NCI-H1694 treated with DMSO at 0.1 percent for 48 hours (cell line): ENCODE measurements around the gene REPIN1.
A peak's percentile ranks its signal among the peaks of the same experiment; 100 is the strongest.

Experiments
- DNase-seq: peaks from one replicate; lab custom pipeline; 2025; lab: John Stamatoyannopoulos, UW

REPIN1 gene

DNA sequence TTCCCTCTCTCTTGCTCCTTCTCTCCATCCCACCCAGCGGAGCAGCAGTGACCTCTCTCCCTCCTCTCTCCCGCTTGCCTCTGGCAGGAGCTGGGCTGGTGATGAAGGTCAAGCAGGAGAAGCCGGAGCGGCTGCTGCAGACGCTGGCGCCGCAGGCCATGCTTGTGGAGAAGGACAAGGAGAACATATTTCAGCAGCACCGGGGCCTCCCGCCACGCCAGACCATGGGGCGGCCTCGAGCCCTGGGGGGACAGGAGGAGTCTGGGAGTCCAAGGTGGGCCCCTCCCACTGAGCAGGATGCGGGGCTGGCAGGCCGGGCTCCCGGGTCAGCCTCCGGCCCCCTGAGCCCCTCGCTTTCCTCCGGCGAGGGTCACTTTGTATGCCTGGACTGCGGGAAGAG, 27.8 kb downstream of the REPIN1 start:
- no peak for DNase-seq

DNA sequence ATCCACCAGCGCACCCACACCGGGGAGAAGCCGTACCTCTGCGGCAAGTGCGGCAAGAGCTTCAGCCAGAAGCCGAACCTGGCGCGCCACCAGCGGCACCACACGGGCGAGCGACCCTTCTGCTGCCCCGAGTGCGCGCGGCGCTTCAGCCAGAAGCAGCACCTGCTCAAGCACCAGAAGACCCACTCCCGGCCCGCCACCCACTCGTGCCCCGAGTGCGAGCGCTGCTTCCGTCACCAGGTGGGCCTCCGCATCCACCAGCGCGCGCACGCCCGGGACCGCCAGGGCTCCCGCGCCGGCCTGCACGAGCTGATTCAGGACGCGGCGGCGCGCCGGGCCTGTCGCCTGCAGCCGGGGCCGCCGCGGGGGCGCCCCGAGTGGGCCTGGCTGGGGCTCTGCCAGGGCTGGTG, 28.2 kb downstream of the REPIN1 start:
- DNase-seq: no peak

DNA sequence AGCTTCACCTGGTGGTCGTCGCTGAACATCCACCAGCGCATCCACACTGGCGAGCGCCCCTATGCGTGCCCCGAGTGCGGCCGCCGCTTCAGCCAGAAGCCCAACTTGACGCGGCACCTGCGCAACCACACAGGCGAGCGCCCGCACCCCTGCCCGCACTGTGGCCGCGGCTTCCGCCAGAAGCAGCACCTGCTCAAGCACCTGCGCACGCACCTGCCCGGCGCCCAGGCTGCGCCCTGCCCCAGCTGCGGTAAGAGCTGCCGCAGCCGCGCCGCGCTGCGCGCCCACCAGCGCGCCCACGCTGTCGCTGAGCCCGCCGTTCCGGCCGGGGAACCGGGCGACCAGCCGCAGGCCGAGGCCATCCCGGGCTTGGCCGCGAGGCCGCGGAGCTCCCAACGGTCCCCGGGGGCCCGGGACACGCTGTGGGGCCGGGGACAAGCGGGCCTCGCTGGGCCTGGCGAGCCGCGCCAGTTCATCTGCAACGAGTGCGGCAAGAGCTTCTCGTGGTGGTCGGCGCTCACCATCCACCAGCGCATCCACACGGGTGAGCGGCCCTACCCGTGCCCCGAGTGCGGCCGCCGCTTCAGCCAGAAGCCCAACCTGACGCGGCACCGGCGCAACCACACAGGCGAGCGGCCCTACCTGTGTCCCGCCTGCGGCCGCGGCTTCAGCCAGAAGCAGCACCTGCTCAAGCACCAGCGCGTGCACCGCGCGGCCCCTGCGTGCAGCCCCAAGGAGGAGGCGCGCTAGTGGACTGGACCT, 28.9 kb downstream of the REPIN1 start:
- no peak for DNase-seq

DNA sequence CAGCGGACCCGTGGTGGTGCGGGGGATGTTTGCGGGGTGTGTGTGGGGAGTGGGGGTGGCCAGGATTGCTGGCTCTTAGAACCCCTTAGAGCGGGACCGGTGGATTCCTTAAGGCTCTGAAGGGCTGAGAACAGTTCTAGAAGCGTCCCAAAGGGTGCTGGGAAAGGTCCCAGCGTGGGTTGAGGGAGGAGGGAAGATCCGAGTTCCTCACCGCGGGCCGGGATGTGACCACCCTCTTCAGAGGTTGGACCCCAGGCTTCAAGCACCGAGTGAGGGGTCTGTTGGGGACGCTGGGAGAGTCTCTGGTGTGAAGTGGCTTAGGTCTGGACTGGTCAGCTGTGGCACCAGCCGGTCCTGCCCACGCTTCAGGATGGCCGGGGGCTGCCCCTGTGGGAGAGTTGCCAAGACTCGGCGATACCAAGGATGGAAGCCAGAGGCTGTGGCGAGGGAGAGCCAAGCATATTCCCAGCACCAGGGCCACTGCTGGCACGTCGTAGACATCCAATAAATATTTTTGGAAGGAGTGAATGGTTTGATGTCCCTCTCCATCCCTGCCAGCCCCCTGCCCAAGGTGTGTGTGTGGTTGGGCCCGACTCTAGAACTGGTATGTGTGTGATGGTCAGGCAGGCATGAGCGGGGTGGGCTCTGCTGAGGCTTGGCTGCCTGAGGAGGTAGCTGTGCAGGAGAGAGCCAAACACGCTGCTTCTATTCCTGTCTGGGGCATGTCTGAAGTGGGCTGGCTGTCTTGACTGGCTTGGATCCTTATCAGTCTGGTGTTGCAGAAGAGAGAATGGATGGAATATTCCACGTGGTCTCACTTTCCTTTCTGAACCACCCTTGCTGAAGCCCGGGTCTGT, 29.7 kb downstream of the REPIN1 start:
- no peak for DNase-seq

DNA sequence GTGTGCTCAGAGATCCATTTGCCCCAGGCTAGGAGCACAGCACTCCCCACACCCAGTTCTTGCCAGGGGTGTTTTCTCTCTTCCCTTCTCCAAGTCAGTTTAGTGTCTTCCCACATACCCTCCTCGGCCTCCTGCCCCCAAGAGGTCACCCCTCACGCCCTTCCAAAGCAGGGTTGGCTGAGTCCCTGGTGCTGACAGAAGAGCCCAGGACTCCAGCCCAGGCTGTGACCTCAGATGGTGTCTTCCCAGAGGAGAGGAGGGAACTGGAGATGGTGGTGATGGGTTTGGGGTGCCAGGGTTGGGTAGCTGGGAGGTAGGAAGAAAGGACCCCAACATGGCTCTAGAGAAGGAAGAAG, 30.3 kb downstream of the REPIN1 start:
- no peak for DNase-seq

DNA sequence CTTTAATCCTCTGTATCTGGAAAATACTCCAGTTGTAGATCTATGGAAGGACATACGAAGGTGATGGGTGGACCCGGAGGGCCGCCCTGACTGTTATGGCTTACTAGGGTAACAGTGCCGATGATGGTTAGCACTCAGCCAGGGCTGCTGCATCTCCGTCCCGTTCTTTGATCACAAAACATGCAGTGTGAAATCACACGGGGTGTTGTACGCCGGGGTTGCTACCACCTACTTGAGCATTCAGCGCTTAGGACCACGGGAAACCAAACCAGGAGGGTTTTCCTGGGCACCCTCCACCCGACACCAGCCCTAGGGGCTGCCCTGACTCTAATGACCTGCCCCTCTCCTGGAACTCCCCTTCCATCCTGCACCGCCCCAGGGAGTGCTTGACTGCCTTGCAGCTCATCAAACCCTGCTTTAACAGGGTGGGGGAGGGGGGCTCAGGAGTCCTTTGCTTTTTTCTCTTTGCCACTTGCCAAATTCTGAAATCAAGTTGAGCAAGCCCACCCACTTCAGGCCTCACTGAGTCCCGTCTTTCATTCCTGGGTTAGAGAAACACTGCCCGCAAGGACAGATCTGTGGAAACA, 30.9 kb downstream of the REPIN1 start:
- no peak for DNase-seq

DNA sequence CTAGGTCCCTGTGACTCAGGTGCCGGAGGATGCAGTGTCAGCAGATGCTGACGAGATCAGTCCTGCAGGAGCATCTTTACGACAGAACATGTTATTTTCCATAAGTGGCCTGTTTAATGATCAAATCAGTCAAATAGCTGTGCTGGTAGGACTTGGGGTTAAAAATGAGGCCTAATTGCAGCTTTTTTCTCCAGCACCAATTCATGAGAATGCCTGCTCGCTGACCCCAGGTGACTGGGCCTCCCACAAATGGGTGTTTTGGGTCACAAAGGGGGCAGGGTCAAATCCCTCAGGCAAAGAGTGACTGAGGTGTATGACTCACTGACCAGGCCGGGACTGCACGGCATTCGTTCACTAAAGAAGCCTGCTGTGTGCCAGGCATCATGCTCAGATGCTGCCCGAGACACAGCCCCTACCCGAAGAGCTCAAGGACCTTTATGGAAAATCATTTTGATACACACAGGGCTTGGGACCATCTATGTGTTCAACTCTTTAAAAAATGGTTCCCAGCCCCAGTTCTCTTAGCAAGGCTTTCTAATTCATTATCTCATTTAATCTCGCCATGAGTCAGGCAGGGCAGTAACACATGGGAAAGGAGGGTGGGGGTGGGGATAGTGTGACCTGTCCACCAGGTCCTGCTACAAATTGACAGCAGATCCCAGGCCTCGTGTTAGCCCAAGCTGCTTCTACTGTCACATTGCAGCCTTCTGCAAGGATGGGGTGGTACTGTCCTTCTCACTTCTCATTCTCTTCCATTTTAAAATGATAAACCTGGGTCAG, 31.6 kb downstream of the REPIN1 start:
- DNase-seq: no peak

DNA sequence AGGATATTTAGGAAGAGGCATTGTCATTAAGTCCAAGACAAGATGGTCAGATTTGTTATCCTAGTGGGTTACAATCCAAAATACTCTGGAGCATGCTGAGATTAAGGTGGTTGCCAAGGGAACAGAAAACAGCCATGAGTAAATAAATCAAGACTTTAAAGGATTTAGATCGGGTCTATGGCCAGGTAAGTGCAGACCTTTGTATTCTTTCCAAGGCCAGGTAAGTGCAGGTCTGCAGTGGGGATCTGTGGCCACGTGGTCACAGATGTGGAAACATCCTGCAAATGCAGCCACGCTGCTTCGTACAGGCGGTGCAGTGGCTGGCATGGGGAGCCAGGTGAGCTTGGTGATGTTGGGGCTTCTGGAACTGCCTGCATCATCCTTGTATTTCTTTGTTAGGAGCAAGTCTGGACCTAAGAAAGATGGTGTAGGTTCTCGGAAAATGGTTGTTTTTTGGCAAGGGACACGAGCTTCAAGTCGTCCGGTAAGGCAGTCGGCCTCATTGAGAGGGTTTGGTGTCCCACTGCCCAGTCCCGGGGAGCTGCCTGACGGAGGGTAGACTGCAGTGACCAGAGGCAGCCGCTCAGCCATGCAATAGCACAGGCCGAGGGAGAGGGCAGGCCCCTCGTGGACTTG, 32.3 kb downstream of the REPIN1 start:
- DNase-seq: no peak

DNA sequence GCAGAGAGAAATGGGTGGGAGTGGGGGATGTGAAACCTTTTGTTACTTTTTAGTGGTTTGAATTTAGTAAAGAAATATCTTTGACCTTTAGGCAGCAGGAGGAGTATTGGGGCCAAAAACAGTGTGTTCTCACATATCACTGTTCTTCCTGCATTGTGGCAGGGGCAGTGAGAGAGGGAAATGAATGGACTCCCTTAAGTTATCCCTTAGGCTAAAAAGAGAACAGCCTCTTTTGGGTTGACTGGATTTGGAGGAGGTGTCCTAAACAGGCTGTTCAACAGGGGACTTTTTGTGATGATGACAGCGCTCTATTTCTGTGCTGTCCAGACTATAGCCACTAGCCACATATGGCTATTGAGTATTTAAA, 32.8 kb downstream of the REPIN1 start:
- no peak for DNase-seq

DNA sequence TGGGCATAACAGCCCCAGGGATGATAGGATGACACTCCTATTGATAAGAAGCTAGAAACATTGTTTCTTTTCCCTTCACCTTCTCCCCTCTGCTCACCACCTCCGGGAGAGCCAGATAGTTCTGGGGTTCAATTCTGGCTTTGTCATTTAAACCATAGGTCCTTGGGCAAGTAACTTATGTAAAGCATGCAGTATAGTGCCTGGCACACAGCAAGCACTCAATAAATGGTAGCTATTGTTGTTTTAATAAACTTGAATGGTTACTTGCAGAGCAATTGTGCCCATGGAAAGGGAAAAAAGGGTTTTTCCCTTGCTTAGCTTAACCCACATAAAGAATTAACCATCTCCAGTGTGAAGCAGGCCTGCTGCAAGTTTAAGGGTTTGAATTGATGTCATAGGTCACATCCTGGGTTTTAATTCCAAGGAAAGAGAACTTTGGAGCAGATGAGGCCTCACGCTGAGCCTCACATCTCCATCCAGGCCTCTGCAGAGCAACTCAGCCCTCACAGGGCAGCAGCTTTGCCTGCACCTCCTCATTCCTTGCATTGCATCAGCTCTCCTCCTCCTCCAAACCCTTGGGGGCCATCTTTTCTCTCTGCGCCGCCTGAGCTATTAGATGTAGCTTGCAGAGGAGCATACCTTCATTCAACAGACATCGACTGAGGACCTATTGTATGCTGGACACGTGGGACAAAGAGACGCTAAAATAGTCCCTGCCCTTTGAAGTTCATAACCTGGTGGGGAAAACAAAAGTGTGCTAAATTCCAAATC, 33.4 kb downstream of the REPIN1 start:
- no peak for DNase-seq

DNA sequence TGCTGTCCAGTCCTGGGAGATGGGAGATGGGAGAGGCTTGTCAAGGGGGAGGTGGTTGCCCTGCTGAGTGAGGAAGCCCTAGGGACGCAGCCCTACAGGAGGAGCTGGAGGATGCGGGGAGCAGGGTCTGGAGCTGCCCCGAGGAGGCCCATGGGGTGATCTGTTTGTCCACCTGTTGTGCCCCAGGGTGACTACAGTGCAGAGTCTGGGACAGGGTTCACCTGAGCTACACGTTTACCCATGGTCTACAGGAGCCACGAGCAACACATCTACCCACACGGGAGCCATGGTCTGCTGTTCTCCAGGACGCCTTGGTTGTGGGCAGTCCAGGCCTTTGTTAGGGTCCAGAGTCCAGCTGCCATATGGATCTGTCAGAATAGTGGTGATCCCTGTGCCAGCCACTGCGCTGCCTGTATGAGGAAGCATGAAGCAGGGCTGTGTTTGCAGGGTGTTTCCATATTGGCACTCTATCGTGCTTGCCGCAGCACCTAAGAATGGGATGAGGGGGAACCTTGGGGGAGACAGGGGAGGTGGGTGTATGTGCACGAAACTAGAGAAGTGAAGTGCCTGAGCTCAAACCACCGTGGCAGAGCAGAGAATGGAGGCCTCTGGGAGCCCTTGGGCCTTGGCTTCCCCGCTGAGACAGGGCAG, 34.2 kb downstream of the REPIN1 start:
- DNase-seq: no peak

DNA sequence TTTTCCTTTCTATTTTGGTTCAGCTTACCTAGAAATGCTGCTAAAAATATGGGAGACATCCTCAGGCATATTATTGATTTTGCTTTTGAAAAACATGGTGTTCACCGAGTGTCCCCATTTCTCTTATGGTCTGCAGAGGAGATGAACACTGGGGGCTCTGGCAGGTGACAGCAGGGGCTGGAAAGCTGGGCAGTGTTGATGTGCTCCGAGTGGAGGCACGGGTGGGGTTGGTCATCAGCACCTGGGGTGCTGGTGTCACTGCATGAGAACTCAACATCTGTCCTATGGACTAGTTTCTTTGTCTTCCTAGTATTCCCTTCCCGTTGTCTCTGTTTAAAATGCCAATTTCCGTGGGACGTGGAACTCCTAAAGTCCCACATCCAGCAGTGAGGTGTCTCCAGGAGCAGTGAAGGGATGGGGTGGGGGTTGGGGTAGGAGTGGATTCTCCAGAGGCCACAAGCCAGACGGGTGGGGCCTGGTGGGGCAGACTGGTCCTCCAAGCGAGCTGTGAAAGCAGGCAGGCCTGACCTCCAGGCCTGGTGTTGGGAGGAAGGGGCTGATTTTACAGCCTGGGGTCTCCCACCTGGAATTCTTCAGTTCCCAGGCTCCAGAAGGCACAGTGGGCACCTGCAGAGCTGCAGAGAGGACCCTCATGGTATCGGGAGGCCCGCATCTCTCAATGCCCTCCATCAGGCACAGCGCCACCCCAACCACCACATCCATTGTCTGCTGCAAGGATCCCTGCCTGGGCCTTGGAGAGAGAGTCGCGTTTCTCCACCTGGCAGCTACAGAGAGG, 35.0 kb downstream of the REPIN1 start:
- no peak for DNase-seq

DNA sequence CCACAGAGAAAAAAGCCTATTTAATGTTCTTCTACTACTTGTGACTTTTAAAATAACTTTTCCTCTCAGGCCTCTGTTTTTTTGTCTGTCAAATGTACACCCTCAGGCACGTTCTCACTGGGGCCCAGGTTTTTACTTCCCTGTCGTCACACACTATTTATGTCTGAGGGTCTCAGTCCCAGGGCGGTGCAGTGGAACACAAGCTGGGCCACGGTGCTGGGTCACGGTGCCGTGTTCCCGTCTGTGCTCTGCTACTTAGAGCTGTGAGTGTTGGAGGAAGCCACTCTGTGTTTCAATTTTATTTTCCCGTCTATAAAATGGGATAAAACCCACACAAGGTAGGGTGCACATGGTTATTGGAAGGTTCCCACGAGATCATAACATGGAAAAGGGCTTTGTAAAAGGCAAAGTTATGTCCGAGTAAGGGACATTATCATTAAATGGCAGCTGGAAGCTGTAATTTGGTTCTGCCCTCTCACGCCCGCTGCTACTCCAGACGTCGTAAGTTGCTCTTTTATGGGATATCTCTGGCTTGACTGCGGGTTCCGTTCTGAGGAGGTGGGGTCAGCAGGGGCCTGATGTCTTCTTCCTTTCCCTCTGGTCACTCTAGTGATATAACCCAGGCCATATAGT, 35.7 kb downstream of the REPIN1 start:
- DNase-seq: no peak

DNA sequence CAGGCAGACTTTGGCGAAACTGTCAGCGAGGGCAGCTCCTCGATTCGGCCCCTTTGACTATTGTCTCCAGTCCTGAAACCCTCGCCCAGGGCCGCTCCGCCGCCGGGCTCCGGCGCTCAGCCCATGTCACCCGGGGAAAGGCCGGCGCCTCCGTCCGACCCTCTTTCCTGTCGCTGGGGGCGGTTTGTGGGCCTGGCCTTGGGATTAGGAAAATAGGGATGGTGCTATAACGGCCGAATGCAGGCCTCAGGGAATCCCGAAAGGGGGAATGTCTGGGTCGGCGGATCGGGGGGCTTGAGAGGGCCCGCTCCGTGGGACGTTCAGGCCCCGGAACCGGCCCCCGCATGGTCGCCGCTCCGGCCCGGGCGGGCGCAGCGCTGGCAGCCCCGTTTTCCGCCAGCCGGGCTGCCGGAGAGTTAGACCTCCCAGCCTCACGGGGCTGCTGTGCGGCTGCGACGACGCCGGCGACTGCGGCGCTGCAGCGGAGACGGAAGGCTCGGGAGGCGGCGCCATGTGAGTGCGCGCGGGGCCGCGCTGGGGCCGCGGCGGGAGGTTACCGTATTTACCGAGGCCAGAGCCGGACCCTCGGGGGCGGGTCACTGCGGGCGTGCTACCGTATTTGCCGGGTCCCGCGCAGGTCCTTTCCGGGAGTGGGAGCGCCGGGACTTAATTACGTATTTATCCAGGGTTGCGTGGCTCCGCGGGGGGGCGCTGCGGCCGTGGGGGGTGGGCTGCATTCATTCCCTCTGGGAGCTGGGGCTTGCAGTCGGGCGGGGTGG, 36.4 kb downstream of the REPIN1 start:
- DNase-seq: no peak

DNA sequence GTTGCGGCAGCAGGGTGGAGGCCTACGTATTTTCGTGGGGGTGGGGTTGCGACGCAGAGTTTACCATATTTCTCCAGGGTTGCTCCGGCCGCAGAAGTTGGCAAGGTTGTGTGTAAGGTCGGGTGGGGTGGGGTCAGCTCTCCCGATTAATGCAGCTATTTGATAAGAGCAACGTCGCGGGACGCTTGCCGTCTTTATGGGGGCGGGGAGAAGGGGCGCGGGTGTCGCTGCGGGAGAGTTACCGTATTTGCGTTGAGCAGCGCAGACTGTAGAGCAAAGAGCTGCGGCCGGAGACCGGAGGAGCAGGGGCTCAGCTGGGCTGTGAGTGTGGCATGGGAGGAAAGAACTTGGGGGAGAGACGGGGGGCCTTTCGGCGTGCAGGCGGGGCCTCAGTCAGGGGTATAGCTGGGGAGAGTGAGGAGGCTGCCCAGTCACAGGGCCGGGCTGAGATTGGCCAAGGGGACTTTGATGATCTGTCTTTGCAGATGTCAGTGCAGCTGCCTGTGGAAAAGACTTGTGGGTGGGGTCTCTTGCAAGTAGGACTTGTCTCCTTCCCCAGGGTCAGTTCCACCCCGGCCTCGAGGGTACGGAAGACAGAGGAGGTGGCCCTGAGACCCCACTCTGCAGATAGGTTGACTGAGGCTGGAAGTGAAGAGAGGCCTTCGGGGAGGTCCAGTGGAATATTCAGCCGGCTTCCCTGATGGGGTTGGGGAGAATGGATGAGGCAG, 37.1 kb downstream of the REPIN1 start:
- no peak for DNase-seq

DNA sequence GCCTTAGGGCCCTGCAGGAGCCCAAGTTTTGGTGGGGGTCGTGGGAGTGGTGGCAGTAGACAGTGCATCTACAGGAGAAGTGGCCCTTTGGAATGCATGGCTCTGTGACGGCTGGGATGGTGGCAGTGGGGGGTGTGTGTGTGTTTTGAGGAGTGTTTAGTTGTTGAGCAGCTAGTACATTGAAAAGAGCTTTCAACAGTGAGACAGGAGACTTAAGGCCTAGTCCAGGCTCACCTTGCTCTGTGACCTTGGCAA, 37.6 kb downstream of the REPIN1 start:
- no peak for DNase-seq

DNA sequence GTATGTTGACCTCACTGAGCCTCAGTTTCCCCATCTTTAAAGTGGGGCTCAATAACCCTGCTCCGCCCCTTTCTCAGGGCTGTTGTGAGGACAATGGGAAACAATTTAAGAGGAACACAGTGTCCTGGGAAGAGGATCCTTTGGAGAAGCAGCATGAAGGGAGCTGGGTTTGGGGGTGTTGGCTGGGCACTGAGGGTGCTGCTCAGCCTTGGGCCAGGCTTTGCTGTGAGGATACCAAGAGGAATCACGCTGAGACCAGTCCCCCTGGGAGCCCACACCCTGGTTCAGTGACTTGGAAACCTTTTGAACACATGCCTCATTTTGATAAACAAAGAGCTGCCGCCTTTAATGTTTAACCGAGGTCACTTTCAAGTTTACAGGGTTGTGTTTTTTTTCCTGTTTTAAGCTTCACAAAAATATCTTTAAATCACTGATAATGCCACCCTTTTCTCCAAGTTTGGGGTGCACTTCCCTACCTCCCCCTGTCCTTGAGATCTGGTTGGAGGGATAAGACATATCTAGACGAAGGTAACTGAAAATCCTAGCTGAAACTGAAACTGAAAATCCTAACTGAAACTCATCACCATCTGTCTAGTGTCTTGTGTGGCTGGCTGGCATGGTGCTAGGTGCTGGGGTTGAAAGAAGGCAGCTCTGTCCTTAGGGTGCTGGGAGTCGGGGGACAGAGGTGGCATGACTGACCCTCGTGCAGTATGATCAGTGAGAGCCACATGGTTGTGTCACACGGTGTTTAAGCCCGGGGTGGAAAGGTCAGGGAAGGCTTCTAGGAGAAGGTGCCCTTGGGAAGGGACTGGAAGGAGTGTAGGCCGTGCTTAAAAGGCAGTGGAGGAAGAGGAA, 38.2 kb downstream of the REPIN1 start:
- peak; percentile 68 for DNase-seq
